Erythroblast (primary cell): Measurements from ENCODE around the gene STX10.

Source experiments
- GATA1 ChIP-seq: IDR thresholded peaks from 2 replicates; pipeline ENCODE4 v1.6.1; 2011; ENCODE audit warnings: low read depth, mild to moderate bottlenecking, control low read depth, low read length, moderate library complexity
- POLR2A ChIP-seq: IDR thresholded peaks from 2 replicates; pipeline ENCODE4 v1.6.1; 2011; ENCODE audit warnings: mild to moderate bottlenecking, low read length

- no peak for TF ChIP-seq POLR2A
- TF ChIP-seq GATA1 = no peak
Observed at GRCh38 chr19:13181747-13182388, 31.7 kb upstream of the STX10 start.
